Head of caudate nucleus (tissue), 42 donors: ENCODE measurements around the gene TRRAP.
A peak's percentile ranks its signal among the peaks of the same experiment; 100 is the strongest.

Source experiments
- DNase-seq, 42 donors: peaks; one replicate each; pipeline versions ENCODE4 v3.0.0 to v3.0.0-alpha.2; 2020 to 2021; ENCODE audit warnings: mixed read lengths in 7 of 42
- intact Hi-C: fragments of 100-400 bp; cut with DNase I; formaldehyde crosslinking; loops from one replicate; pipeline ENCODE4 v1.15.0; 2022

Gene TRRAP

GRCh38 chr7:98927125-98927524 is 48.8 kb downstream of the TRRAP start:
- DNase-seq, result peak in 1 of 42 donors; percentile 25

GRCh38 chr7:98930464-98930863 is 52.1 kb downstream of the TRRAP start:
- DNase-seq, result no peak
- intact Hi-C loops, result no loop called here

More at GRCh38 chr7:98927125-98927524, 48.8 kb downstream of the TRRAP start:
- intact Hi-C loops, result no loop called here

- DNase-seq, result no peak
- intact Hi-C loops, result no loop called here
Measured at GRCh38 chr7:98930921-98931320, 52.6 kb downstream of the TRRAP start.

GRCh38 chr7:98933321-98933720 is 55.0 kb downstream of the TRRAP start:
- intact Hi-C loops, result no loop called here
- DNase-seq, result no peak

- no peak for DNase-seq
Measured at GRCh38 chr7:98934267-98934666, 55.9 kb downstream of the TRRAP start.

GRCh38 chr7:98935811-98936210 is 57.5 kb downstream of the TRRAP start:
- intact Hi-C loops, result no loop called here

More at GRCh38 chr7:98934267-98934666, 55.9 kb downstream of the TRRAP start:
- intact Hi-C loops, result no loop called here

GRCh38 chr7:98943336-98943735 is 65.0 kb downstream of the TRRAP start:
- DNase-seq, result no peak
- intact Hi-C loops, result no loop called here

More at GRCh38 chr7:98935811-98936210, 57.5 kb downstream of the TRRAP start:
- DNase-seq, result no peak

- DNase-seq, result no peak
- intact Hi-C loops, result no loop called here
Measured at GRCh38 chr7:98944386-98944785, 66.1 kb downstream of the TRRAP start.

- intact Hi-C loops, result no loop called here
- peak in 1 of 42 donors; percentile 15 for DNase-seq
Measured at GRCh38 chr7:98945852-98946251, 67.5 kb downstream of the TRRAP start.

- intact Hi-C loops, result no loop called here
- DNase-seq, result peak in 1 of 42 donors; percentile 3
Measured at GRCh38 chr7:98946389-98946788, 68.1 kb downstream of the TRRAP start.

- DNase-seq, result peak in 34 of 42 donors; percentile 18 to 69 (median 42)
- intact Hi-C loops, result no loop called here
Measured at GRCh38 chr7:98949336-98950044, 71.2 kb downstream of the TRRAP start.

GRCh38 chr7:98955992-98956391 is 77.7 kb downstream of the TRRAP start:
- DNase-seq, result peak in 1 of 42 donors; percentile 39
- intact Hi-C loops, result no loop called here

- peak in 1 of 42 donors; percentile 13 for DNase-seq
- intact Hi-C loops, result no loop called here
Measured at GRCh38 chr7:98956469-98956868, 78.1 kb downstream of the TRRAP start.

- peak in 10 of 42 donors; percentile 5 to 61 (median 20) for DNase-seq
Measured at GRCh38 chr7:98956937-98957336, 78.6 kb downstream of the TRRAP start.

GRCh38 chr7:98957766-98958165 is 79.4 kb downstream of the TRRAP start:
- DNase-seq, result peak in 1 of 42 donors; percentile 31

More at GRCh38 chr7:98956937-98957336, 78.6 kb downstream of the TRRAP start:
- intact Hi-C loops, result no loop called here

GRCh38 chr7:98958968-98959367 is 80.6 kb downstream of the TRRAP start:
- no peak for DNase-seq
- intact Hi-C loops, result no loop called here

More at GRCh38 chr7:98957766-98958165, 79.4 kb downstream of the TRRAP start:
- intact Hi-C loops, result no loop called here

- intact Hi-C loops, result no loop called here
- peak in 1 of 42 donors; percentile 19 for DNase-seq
Measured at GRCh38 chr7:98963305-98963704, 85.0 kb downstream of the TRRAP start.

- intact Hi-C loops, result no loop called here
- peak in 1 of 42 donors; percentile 12 for DNase-seq
Measured at GRCh38 chr7:98964596-98964995, 86.3 kb downstream of the TRRAP start.

- DNase-seq, result no peak
- intact Hi-C loops, result no loop called here
Measured at GRCh38 chr7:98968621-98969020, 90.3 kb downstream of the TRRAP start.

- DNase-seq, result no peak
- intact Hi-C loops, result no loop called here
Measured at GRCh38 chr7:98969386-98969785, 91.1 kb downstream of the TRRAP start.

- intact Hi-C loops, result no loop called here
- DNase-seq, result no peak
Measured at GRCh38 chr7:98970016-98970615, 91.8 kb downstream of the TRRAP start.
